Stimulated activated CD4-positive, alpha-beta T cell treated with anti-CD3 and anti-CD28 coated beads, Interleukin-12 subunit alpha, Interleukin-12 subunit beta, amount 100 ng/mL, for 4 hours (primary cell): ENCODE results near the gene NXT1.

ENCODE experiments used
- DNase-seq: peaks from one replicate; pipeline ENCODE4 v3.0.0-alpha.2; 2020

Gene NXT1

DNA sequence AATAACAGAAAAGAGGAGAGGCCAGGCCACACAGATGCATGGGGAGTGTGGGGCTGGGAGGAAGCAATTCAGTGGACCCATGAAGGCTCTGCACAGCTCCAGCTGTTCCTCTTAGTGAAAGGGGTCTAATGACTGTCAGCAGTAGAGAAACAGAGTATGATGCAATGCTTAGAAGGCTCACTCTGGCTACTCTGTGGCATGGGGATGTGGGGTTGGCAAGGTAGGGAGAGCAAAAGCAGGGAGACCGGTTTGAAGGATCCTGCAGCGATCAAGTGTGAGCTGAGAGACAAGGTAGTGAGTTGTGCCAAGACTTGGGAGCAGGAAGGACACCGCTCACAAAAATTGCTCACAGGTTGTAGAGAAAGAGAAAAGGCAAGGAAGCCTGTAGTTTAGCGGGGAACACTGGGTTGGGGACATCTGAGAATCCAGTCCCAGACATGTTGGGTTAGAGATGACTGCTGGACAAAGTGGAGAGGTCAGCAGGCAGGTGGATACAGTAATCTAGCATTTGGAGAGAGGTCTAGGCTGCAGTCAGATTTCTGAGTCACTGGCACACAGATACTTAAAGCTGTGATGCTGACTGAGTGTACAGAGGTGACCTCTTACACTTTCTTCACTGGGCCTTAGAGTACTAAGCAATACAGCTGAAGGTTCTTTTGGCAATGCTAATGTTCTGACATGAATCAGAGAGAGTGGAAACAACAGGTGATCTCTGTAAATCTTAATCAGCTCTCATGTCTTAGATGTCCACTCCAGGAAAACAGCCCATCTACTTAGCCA is 43.6 kb downstream of the NXT1 start:
- DNase-seq, result no peak

DNA sequence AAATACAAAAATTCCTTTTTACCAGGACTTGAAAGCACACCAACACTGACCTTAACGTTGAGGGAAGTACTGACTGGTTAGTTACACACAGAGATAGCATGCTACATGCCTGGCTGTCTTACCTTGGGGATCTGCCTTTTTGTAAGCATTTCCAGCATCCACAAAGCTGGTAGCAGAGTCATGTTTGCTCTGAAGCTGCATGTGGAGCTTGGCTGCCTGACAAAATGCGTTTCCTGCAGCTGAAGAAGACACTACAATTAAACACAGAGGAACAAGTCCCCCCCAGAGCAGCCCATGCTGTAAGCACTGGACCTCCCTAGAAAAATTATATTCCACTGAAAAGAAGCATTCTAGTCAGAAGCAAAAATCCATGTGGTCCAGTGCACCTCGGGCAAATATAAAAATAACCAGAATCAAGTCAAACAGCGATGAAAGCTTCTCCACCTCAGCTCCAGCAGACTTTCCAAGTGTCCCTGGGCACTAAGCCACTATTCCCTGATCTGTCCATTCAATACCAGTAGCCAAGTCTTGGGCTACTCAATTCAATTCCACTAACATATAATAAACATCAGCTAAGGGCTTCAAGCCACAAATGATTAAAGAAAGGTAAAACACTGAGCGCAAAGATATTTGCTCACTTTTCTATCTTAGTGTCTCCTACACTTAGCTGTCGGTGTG is 46.5 kb downstream of the NXT1 start:
- no peak for DNase-seq

DNA sequence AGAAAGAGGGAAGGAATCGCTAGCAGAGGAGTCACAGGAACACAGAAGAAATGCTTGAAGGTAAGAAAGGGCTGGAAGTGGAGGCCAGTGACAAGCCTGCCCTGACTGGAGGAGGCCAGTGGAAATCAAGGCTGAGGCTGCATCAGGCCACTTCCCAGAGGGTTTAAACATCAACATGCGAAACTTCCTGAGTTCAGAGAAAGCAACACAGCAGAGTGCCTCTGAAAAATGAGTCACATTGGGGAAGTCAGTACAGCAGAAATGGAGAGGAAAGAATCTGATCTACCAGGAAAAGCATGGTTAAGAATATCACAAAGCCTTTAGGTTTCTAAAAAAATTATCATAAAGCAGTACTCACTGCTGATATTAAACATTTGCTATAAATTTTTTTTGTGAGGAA is 47.4 kb downstream of the NXT1 start:
- no peak for DNase-seq

DNA sequence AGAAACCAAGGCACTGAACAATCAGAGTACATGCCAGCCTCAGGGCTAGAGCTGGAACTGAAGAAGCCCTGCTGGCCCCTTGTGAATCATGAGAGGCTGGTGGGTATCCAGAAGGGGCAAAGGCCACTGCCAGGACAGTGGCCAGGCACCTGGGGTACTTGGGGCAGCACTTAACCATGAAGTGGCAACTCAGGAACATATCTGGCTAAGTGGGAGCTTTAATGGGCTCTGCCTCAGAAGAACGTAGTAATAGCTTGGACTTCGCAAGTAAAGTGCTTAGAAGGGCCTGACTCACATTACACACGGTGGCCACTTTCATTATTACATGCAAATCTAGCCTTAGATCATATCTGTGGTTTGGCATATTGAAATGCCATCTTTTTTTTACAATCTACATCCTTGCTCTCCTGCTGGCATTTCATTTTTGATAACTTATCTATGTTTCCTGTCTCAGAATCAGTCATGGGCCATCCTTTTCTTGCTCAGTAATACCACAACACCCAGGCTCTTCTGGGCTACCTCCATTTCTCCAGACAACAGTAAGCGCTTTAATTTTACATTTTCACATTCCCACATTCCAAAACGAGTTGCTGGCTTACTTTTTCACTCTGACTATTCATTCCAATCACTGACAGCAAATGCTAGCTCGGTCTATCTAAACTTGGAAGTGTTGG is 49.1 kb downstream of the NXT1 start:
- DNase-seq, result no peak

DNA sequence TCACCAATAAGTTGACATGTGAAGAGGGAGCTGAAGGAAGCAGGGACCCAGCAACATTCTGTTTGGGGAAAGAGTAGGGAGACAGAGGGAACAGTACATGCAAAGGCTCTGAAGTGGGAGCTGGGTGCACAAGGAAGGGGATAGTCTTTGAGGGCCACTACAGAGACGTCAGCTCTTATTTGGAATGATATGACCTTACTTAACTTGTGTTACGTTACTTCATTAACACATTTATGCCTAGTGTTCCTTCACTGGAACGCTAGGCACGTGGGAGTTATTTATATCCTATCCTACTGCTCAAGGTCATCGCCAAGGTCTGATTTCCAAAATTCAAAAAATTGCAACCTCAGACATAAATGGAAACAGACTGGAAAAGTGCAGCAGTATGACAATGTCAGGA is 50.5 kb downstream of the NXT1 start:
- no peak for DNase-seq

DNA sequence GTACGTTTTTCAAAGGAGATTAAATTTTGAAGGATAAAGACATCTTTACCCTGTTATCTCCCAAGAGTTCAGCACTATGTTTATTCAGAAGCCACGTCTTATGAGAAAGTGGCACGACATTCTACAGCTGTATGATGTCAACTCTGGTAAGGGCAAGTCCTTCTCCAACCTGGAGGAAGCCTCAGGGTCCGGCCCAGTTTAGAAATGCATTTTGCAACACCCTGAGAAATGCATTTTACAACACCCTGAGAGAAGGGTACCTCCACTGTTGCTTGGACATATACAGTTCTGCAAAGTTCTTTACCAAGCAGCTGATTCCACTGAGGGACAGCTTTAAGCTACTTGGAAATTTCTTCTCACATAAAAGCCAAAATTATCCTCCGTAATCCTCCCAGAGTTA is 53.2 kb downstream of the NXT1 start:
- no peak for DNase-seq

DNA sequence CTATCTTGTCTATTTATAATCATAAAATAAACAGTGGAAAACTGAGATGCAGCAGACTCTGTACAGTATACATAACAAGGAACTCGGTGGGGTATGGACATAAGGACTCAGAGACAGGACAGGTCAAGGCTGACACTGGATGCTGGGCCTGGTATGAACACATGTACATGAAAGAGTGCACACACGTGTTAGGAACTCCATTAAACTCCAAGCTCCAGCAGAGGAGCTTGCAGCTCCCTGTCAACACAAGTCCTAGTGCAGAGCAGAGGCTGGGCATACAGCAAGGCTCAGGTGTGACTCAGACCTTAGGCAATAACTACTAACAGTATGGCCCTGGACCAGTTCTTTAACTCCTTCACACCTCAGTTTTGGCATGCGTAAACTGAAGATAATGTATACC is 53.6 kb downstream of the NXT1 start:
- no peak for DNase-seq
